HFF-Myc (cell line): ENCODE data around the gene MYADML2.
A peak's percentile ranks its signal among the peaks of the same experiment; 100 is the strongest.

Experiments used
- DNase-seq: peaks from one replicate; pipeline ENCODE4 v3.0.0-alpha.2; 2011; ENCODE audit warnings: low read depth; ENCODE audit errors: extremely low read depth
- H3K4me3 ChIP-seq: replicated peaks from 2 replicates; pipeline ENCODE4 v1.5.1; 2011; ENCODE audit warnings: low read depth, mild to moderate bottlenecking, control low read depth, low read length
- TF ChIP-seq, protein P1 (sequence below): IDR thresholded peaks from 2 replicates; pipeline ENCODE4 v1.5.1; 2012; ENCODE audit warnings: mild to moderate bottlenecking, low read depth, low read length, control low read depth; ENCODE audit errors: missing control alignments

Gene MYADML2

DNA sequence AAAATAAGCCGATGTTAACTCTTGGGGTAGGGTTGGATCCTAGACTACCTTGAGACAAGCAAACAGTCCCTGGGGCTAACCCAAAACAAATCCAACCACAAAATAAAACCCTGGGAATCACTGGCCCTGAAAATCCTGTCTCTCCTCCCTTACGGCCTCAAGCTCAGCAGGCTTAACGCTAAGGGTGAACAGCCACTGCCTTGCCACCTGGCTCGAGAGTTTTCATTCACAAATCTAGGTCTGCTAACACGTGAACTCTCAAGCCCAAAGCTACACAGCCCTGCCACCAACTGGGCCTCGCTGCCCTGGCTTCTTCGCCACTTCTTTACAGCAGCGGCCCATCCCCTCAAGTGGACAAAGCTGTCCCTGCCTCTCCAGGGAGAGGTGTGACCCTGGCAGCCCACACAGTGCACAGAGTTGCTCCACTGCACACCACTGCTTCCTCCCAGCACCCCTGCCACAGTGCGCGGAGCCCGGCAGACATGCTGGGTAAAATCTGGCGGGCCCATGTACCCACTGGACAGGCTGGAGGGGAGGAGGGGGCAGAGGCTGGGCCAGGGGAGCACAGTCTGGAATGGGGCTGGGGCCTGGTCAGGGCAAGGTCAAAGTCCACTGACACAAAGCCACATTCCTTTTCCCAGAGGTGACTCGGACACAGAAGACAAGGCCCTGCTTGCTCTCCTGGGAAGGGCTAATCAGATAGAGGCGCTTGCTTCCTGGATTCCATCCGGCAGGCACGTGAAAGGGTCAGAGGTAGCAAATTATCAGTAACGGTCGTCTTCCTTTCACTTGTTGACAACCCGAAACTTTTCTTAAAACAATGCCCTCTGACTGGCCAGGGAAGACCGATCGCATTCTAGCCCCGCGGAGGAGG, 36.8 kb downstream of the MYADML2 start:
- H3K4me3 ChIP-seq, result peak overlapping the region; percentile 70
- TF ChIP-seq, protein P1, sequence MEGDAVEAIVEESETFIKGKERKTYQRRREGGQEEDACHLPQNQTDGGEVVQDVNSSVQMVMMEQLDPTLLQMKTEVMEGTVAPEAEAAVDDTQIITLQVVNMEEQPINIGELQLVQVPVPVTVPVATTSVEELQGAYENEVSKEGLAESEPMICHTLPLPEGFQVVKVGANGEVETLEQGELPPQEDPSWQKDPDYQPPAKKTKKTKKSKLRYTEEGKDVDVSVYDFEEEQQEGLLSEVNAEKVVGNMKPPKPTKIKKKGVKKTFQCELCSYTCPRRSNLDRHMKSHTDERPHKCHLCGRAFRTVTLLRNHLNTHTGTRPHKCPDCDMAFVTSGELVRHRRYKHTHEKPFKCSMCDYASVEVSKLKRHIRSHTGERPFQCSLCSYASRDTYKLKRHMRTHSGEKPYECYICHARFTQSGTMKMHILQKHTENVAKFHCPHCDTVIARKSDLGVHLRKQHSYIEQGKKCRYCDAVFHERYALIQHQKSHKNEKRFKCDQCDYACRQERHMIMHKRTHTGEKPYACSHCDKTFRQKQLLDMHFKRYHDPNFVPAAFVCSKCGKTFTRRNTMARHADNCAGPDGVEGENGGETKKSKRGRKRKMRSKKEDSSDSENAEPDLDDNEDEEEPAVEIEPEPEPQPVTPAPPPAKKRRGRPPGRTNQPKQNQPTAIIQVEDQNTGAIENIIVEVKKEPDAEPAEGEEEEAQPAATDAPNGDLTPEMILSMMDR, result no peak
- DNase-seq, result no peak

DNA sequence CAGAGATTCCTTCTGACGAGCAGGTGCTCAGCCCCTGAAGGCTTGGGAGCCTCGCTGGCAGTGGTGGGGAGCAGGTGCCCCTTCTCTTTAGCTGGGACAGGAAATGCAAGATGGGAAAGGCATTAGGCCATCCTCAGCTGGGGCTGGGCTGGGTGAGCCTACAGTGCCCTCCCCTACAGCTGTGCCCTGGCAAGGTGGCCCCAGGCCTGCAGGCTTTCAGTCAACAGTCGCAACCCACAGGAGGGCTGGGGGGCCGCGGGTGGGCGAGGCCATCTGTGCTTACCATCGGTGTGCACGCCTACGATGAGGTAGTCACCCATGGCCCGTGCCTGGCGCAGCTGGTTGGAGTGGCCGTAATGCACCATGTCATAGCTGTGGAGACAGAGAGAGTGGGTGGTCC, 37.8 kb downstream of the MYADML2 start:
- no peak overlapping the region for H3K4me3 ChIP-seq
- TF ChIP-seq, protein P1, result no peak
- DNase-seq, result no peak

DNA sequence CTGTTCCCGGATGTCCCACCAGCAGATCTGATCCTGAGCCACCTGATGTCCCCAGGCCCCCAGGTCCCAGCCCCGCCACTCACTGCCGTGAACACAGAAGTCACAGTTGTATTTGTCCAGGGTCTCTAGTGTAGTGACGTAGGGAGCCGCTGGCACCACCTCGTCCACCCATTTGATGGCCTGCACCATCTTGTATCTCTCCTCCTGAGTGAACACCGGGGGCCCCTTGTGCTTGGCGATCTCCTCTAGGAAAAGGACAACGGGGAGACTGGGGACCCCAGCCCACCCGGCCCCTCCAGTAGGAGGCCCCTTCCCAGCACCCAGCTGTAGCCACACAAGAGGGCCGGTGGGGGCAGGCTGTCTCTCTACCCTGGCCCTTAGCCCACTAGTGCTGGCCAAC, 38.2 kb downstream of the MYADML2 start:
- no peak overlapping the region for H3K4me3 ChIP-seq

DNA sequence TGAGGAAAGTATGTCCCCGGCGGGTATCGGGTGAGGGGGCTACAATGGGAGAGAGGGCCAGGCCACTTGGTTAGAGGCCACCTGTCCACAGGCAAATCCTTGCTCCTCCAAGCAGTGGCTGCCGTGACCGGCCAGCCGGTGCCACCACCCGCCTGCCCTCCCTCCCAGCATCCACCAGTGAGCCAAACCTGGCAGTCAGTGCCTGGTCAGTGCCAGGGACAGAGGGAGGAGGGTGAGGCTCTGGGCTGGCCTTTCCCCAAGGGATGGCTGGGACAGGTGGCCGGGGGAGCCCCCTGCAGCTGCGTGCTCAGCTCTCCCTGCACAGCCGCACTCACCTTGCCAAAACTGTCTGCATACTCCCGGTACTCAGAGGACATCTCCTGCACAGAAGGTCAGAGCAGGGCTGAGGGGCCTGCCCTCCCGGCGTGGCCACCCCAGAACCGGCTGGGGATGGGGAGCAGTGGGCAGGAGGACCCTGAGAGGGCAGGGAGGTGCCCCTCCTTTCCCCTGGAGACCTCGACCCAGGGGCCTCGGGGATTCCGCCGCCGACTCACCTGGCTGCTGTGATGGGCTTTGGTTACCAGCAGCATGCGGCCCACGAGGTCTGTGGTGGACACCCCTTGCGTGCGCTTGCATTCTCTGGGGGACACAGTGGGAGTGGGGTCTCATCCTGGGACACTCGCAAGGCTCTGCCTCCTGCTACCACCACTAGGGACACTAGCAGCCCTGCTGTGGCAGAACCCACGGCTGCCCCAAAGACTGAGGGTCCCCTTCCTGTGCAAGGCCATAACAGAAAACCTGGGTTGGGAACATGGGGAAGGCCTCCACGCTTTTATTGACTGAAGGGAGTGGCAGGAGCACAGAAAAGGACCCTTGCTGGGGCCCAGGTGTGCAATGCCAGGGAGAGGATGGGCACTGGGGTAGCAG, 39.6 kb downstream of the MYADML2 start:
- TF ChIP-seq, protein P1, result peak; percentile 0
- DNase-seq, result no peak
- H3K4me3 ChIP-seq, result no peak overlapping the region

More for the DNA sequence above, 38.2 kb downstream of the MYADML2 start:
- TF ChIP-seq, protein P1, result no peak
- no peak for DNase-seq

DNA sequence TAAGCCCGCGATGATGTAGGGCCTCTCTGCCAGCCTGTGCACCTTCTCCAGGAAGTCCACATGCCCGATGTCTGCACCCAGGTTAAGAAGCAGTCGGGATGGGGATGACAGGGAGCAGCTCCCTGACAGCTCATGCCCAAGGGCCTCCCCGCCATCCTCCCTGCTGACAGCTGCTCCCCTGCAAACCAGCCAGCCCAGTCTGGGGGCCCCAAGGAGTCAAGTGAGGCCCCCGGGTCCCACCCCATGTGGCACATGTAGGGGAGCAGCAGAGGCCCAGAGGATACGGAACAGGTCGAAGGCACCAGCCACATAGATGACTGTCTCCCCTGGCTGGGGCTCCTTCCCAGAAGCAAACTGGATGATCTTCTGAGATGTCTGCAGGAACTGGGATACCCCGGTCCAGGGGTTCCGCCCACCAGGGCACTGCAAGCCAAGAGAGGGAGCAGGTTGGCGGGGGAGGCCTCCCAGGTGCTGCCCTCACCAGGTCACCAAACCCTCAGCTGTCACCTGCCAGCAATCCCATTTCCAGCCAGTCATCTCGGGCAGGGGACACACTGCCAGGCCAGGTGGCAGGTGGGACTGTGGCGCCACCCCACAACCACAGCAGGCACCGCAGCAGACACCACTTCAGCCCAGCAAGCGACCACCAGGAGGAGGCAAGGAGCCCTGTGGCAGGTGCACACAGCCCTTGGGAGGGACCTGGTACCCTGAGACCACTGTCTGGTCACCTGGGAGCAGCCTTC, 40.4 kb downstream of the MYADML2 start:
- DNase-seq, result no peak
- TF ChIP-seq, protein P1, result peak; percentile 2
- H3K4me3 ChIP-seq, result no peak overlapping the region

DNA sequence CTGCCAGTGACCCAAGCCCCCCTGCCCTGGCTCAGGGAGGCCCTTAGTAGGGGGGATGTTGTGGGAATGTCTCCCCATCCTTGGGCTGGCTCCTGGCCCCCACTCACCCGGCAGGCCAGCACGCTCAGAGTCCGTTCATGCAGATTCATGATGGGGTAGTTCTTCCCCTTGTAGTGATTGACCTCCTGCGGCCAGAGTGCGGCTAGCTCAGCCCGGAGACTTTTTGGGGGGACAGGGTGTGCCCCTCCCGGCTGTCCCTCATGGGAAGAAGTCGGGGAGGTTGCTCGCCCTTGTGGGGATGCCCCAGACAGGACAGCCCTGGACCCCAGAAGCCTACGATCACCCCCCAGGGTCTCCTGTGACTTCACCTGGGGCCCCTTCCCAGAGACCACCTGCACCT, 41.0 kb downstream of the MYADML2 start:
- no peak overlapping the region for H3K4me3 ChIP-seq
- TF ChIP-seq, protein P1, result no peak
- no peak for DNase-seq
